Caco-2 (cell line): Measurements from ENCODE around the gene NMT2. TPM values are rescaled to one million over a fixed set of nuclear protein-coding genes. Genes with fewer than 3 reads are reported as not detected.
A peak's percentile ranks its signal among the peaks of the same experiment; 100 is the strongest.

Source experiments
- BruUV-seq: library from RNA; stranded (reverse); fragments of 400-500 nt; replicated peaks from 2 replicates; lab custom pipeline; 2021; lab: Mats Ljungman, UMichigan
- CTCF ChIA-PET: fragments of 300-600 bp; sonication (Branson Sonifier 250); formaldehyde crosslinking; loops from one replicate; lab custom pipeline; 2022; ENCODE audit warnings: antibody characterized with exemption; lab: Charles Lee
- POLR2A ChIA-PET: fragments of 300-600 bp; sonication (Branson Sonifier 250); formaldehyde crosslinking; loops from one replicate; lab custom pipeline; 2022; ENCODE audit warnings: antibody characterized with exemption; lab: Charles Lee
- DNase-seq, 2 experiments: peaks; one replicate each; pipeline versions ENCODE4 v3.0.0 to v3.0.0-alpha.2; 2020 to 2022
- H3K27me3 ChIP-seq: replicated peaks from 2 replicates; pipeline ENCODE4 v1.6.0; 2011; ENCODE audit warnings: low read length; ENCODE audit not compliant: control insufficient read depth, insufficient read depth
- H3K36me3 ChIP-seq: 2 replicates; pipeline ENCODE4 v1.5.1; 2011; ENCODE audit warnings: low read length; ENCODE audit not compliant: control insufficient read depth, insufficient read depth
- H3K4me1 ChIP-seq: fragments of 250-450 bp; sonication (Bioruptor Pico); 2 replicates; pipeline ENCODE4 v1.5.1; 2020; ENCODE audit warnings: mild to moderate bottlenecking
- H3K4me3 ChIP-seq: 2 replicates; pipeline ENCODE4 v1.5.1; 2011; ENCODE audit warnings: low read depth, mild to moderate bottlenecking, control low read depth, low read length
- H3K9me3 ChIP-seq: fragments of 250-450 bp; sonication (Bioruptor Pico); 2 replicates; pipeline ENCODE4 v1.5.1; 2020; ENCODE audit warnings: mild to moderate bottlenecking, moderate library complexity
- H3K27ac Mint-ChIP-seq: one replicate; pipeline ENCODE4 v1.8.0; 2022; ENCODE audit warnings: mixed read lengths; ENCODE audit not compliant: unreplicated experiment
- H3K27me3 Mint-ChIP-seq: one replicate; pipeline ENCODE4 v1.8.0; 2022; ENCODE audit warnings: mixed read lengths; ENCODE audit not compliant: insufficient read depth, unreplicated experiment
- H3K36me3 Mint-ChIP-seq: one replicate; pipeline ENCODE4 v1.8.0; 2022; ENCODE audit warnings: mild to moderate bottlenecking, mixed read lengths; ENCODE audit not compliant: insufficient read depth, unreplicated experiment
- H3K4me1 Mint-ChIP-seq: one replicate; pipeline ENCODE4 v1.8.0; 2022; ENCODE audit warnings: low read depth, mixed read lengths; ENCODE audit not compliant: unreplicated experiment
- H3K4me3 Mint-ChIP-seq: one replicate; pipeline ENCODE4 v1.8.0; 2022; ENCODE audit warnings: mild to moderate bottlenecking, moderate library complexity, mixed read lengths; ENCODE audit not compliant: unreplicated experiment
- H3K9me3 Mint-ChIP-seq: one replicate; pipeline ENCODE4 v1.8.0; 2022; ENCODE audit warnings: mixed read lengths; ENCODE audit not compliant: unreplicated experiment
- intact Hi-C: fragments of 100-400 bp; cut with micrococcal nuclease; formaldehyde crosslinking; loops from one replicate; pipeline ENCODE4 v1.10.0; 2022; ENCODE audit not compliant: unreplicated experiment
- total RNA-seq: library from RNA; stranded (reverse); gene quantifications from 2 replicates; pipeline ENCODE4 v1.2.3, GENCODE V29; 2022
- TF ChIP-seq, protein P1 (sequence below), 2 experiments: fragments of 200-600 bp in 1 of 2; IDR thresholded peaks; 1 replicate in 1 of 2; 2 replicates in 1 of 2; pipeline versions ENCODE4 v1.5.1 to v1.8.0; 2011 to 2022; ENCODE audit warnings: antibody characterized with exemption in 1 of 2, control low read depth in 1 of 2, inconsistent platforms in 1 of 2, low read depth in 1 of 2, low read length in 1 of 2, mild to moderate bottlenecking in 1 of 2, moderate library complexity in 1 of 2; ENCODE audit not compliant: insufficient read depth in 1 of 2, severe bottlenecking in 1 of 2, unreplicated experiment in 1 of 2

Gene NMT2
- total RNA-seq, 1 experiment from 2014 or later: 28.1 TPM

- H3K27me3 ChIP-seq: no peaks in the 10 kb centered on the region
- TF ChIP-seq, protein P1, sequence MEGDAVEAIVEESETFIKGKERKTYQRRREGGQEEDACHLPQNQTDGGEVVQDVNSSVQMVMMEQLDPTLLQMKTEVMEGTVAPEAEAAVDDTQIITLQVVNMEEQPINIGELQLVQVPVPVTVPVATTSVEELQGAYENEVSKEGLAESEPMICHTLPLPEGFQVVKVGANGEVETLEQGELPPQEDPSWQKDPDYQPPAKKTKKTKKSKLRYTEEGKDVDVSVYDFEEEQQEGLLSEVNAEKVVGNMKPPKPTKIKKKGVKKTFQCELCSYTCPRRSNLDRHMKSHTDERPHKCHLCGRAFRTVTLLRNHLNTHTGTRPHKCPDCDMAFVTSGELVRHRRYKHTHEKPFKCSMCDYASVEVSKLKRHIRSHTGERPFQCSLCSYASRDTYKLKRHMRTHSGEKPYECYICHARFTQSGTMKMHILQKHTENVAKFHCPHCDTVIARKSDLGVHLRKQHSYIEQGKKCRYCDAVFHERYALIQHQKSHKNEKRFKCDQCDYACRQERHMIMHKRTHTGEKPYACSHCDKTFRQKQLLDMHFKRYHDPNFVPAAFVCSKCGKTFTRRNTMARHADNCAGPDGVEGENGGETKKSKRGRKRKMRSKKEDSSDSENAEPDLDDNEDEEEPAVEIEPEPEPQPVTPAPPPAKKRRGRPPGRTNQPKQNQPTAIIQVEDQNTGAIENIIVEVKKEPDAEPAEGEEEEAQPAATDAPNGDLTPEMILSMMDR (IDR thresholded peaks at IDR 0.05; ENCODE audit: insufficient read depth in 1 of 2, low read depth in 1 of 2, low read length in 1 of 2, severe bottlenecking in 1 of 2, unreplicated experiment in 1 of 2): no peak
- intact Hi-C loops: no loop called here
- DNase-seq: no peak
- Mint-ChIP-seq H3K4me1 (no peaks in the 10 kb centered on the region), H3K9me3 (no peaks in the 10 kb centered on the region), H3K27ac (no peak overlapping the region), H3K36me3 (peaks cover 43% of the 10 kb centered on the region), H3K4me3 (no peak overlapping the region), H3K27me3 (no peaks in the 10 kb centered on the region)
- BruUV-seq: no TSS peak
- no peak overlapping the region for H3K4me3 ChIP-seq
- 0 out of 2 replicates have a peak, but pooled peaks cover 7% of the 10 kb centered on the region for H3K4me1 ChIP-seq
- ChIA-PET POLR2A (no interaction called here), CTCF (no interaction called here)
- H3K9me3 ChIP-seq: no peaks in the 10 kb centered on the region
- peaks cover 3% of the 10 kb centered on the region for H3K36me3 ChIP-seq
These were observed 55.8 kb downstream of the NMT2 start for GRCh38 chr10:15112657-15113056.

DNA sequence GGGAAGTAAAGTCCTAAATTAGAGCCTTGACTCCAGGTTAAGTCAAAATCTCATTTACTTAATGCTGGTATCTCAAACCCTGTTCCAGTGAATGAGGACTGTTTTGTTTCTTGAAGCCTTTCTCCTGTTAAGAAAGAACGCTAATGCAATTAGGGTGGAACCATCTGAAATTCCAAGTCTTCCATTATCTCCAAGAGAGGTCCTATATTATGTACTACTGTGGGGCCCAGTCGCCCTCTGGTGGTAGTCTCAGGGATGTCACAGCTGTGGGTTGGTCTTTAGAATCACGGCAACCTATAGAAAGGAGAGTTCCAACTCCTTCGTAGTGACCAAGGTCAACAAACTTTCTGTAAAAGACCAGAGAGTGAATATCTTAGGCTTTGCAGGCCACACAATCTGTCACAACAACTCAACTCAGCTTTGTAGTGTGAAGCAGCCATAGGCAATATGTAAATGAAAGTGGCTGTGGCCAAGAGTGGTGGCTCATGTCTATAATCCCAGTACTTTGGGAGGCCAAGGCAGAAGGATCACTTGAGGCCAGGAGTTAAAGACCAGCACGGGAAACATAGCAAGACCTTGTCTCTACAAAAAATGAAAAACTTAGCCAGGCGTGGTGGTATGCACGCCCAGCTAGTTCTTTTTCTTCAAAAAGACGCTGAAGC, 62.0 kb downstream of the NMT2 start:
- Mint-ChIP-seq H3K27ac (no peak overlapping the region), H3K36me3 (peaks cover 88% of the 10 kb centered on the region), H3K9me3 (no peaks in the 10 kb centered on the region), H3K4me3 (no peak overlapping the region), H3K27me3 (no peaks in the 10 kb centered on the region), H3K4me1 (no peaks in the 10 kb centered on the region)
- Histone ChIP-seq H3K4me1 (0 out of 2 replicates have a peak, but pooled peaks cover 7% of the 10 kb centered on the region), H3K27me3 (no peaks in the 10 kb centered on the region), H3K36me3 (peaks cover 4% of the 10 kb centered on the region), H3K9me3 (no peaks in the 10 kb centered on the region), H3K4me3 (no peak overlapping the region)
- TF ChIP-seq, protein P1 (IDR thresholded peaks at IDR 0.05; ENCODE audit: insufficient read depth in 1 of 2, low read depth in 1 of 2, low read length in 1 of 2, severe bottlenecking in 1 of 2, unreplicated experiment in 1 of 2): peak; percentile 94 to 97
- POLR2A ChIA-PET: interaction anchor here (0.5 to 1.0 kb wide), 2 partner anchors 9 to 62 kb away, joined by 3 to 12 read pairs; no protein-coding TSS in a partner anchor
- peak; percentile 83 to 88 for DNase-seq
- intact Hi-C loops: loop anchor here (1.0 to 5.0 kb wide), 4 partner anchors 61 to 180 kb away; partner anchors contain the start of genes DCLRE1C and NMT2
- CTCF ChIA-PET: interaction anchor here (0.5 to 1.8 kb wide), 5 partner anchors 32 to 547 kb away, joined by 3 to 12 read pairs (median 4); partner anchors contain the start of genes CDNF, DCLRE1C, HSPA14 and MSANTD7
- BruUV-seq: no TSS peak

DNA sequence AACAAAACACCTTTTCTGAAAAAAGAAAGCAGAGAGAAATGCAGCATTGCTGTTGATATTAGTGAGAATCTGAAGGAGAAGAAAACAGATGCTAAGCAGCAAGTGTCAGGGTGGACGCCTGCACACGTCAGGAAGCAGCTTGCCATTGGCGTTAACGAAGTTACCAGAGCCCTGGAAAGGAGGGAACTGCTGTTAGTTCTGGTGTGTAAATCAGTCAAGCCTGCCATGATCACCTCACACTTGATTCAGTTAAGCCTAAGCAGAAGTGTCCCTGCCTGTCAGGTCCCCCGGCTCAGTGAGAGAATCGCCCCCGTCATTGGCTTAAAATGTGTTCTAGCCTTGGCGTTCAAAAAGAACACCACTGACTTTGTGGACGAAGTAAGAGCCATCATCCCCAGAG, 65.0 kb downstream of the NMT2 start:
- H3K27me3 ChIP-seq: no peaks in the 10 kb centered on the region
- H3K9me3 ChIP-seq: no peaks in the 10 kb centered on the region
- Mint-ChIP-seq H3K27ac (no peak overlapping the region), H3K4me3 (no peak overlapping the region), H3K27me3 (no peaks in the 10 kb centered on the region), H3K36me3 (peaks cover 92% of the 10 kb centered on the region), H3K4me1 (peaks cover 14% of the 10 kb centered on the region), H3K9me3 (no peaks in the 10 kb centered on the region)
- TF ChIP-seq, protein P1 (IDR thresholded peaks at IDR 0.05; ENCODE audit: insufficient read depth in 1 of 2, low read depth in 1 of 2, low read length in 1 of 2, severe bottlenecking in 1 of 2, unreplicated experiment in 1 of 2): no peak
- H3K4me3 ChIP-seq: no peak overlapping the region
- POLR2A ChIA-PET: interaction anchor here (0.6 kb wide), 1 partner anchor 65 kb away, joined by 8 read pairs; no protein-coding TSS in a partner anchor
- BruUV-seq: no TSS peak
- intact Hi-C loops: no loop called here
- CTCF ChIA-PET: no interaction called here
- peaks cover 10% of the 10 kb centered on the region; the same call in 1 of the 2 replicates for H3K4me1 ChIP-seq
- peaks cover 3% of the 10 kb centered on the region for H3K36me3 ChIP-seq
- DNase-seq: no peak
